CD14-positive monocyte (primary cell): ENCODE measurements around the gene KLHL40. TPM values are rescaled to one million over a fixed set of nuclear protein-coding genes. Genes with fewer than 3 reads are reported as not detected.

Experiments used
- DNase-seq, 3 donors: peaks; one replicate each; pipeline ENCODE4 v3.0.0-alpha.2; 2011 to 2022
- H2AFZ ChIP-seq: 2 replicates; pipeline ENCODE4 v1.6.0; 2012; ENCODE audit warnings: mild to moderate bottlenecking, low read depth, low read length, inconsistent platforms; ENCODE audit not compliant: insufficient read depth, poor library complexity, severe bottlenecking
- H3K27ac ChIP-seq, 2 donors: 1 replicate in 1 of 2; 2 replicates in 1 of 2; pipeline ENCODE4 v1.5.1; 2012 to 2013; ENCODE audit warnings: low read length in 2 of 2, control low read depth in 1 of 2, inconsistent platforms in 1 of 2, low read depth in 1 of 2, mild to moderate bottlenecking in 1 of 2
- H3K27me3 ChIP-seq, 2 donors: one replicate each; pipeline versions ENCODE4 v1.6.0 to v1.6.1; 2011 to 2013; ENCODE audit warnings: low read length in 2 of 2; ENCODE audit not compliant: control insufficient read depth in 2 of 2, insufficient read depth in 2 of 2
- H3K36me3 ChIP-seq, 2 donors: replicated peaks in 1 of 2; 1 replicate in 1 of 2; 2 replicates in 1 of 2; pipeline versions ENCODE4 v1.5.1 to v1.6.1; 2012 to 2013; ENCODE audit warnings: low read length in 2 of 2, control low read depth in 1 of 2, inconsistent platforms in 1 of 2, mild to moderate bottlenecking in 1 of 2; ENCODE audit not compliant: insufficient read depth in 2 of 2, control insufficient read depth in 1 of 2
- H3K4me1 ChIP-seq, 2 donors: 1 replicate in 1 of 2; 2 replicates in 1 of 2; pipeline versions ENCODE4 v1.5.1 to v1.6.1; 2012 to 2013; ENCODE audit warnings: low read length in 2 of 2, control low read depth in 1 of 2, inconsistent platforms in 1 of 2, mild to moderate bottlenecking in 1 of 2, moderate library complexity in 1 of 2; ENCODE audit not compliant: insufficient read depth in 2 of 2, control insufficient read depth in 1 of 2
- H3K4me2 ChIP-seq: replicated peaks from 2 replicates; pipeline ENCODE3; 2012; ENCODE audit warnings: low read length, moderate library complexity, mild to moderate bottlenecking; ENCODE audit not compliant: poor library complexity, severe bottlenecking; ENCODE audit errors: extremely low read depth
- H3K4me3 ChIP-seq, 3 experiments: fragments of 200-600 bp in 1 of 3; sonication (generic) in 1 of 3; replicated peaks in 1 of 3; 1 replicate in 2 of 3; 2 replicates in 1 of 3; pipeline ENCODE4 v1.5.1; 2011 to 2013; ENCODE audit warnings: low read length in 3 of 3, mild to moderate bottlenecking in 3 of 3, control low read depth in 2 of 3, low read depth in 2 of 3, inconsistent platforms in 1 of 3, moderate library complexity in 1 of 3
- H3K79me2 ChIP-seq: 2 replicates; pipeline ENCODE4 v1.6.0; 2012; ENCODE audit warnings: mild to moderate bottlenecking, control low read depth, inconsistent platforms, low read length, moderate library complexity; ENCODE audit not compliant: insufficient read depth
- H3K9ac ChIP-seq: 2 replicates; pipeline ENCODE4 v1.6.0; 2017; ENCODE audit warnings: low read length, mild to moderate bottlenecking; ENCODE audit not compliant: insufficient read depth, poor library complexity, severe bottlenecking
- H3K9me3 ChIP-seq, 2 donors: replicated peaks in 1 of 2; 1 replicate in 1 of 2; 2 replicates in 1 of 2; pipeline versions ENCODE4 v1.5.1 to v1.6.1; 2012 to 2013; ENCODE audit warnings: low read length in 2 of 2, control low read depth in 1 of 2; ENCODE audit not compliant: control insufficient read depth in 1 of 2, insufficient read depth in 1 of 2
- H4K20me1 ChIP-seq: 2 replicates; pipeline ENCODE4 v1.6.0; 2012; ENCODE audit warnings: mild to moderate bottlenecking, low read length, control low read depth, moderate library complexity; ENCODE audit not compliant: insufficient read depth
- H3K27ac Mint-ChIP-seq, 7 donors: one replicate each; pipeline ENCODE4 v1.8.0; 2020; ENCODE audit warnings: mild to moderate bottlenecking in 7 of 7, mixed read lengths in 7 of 7, moderate library complexity in 6 of 7, inconsistent platforms in 2 of 7
- H3K27me3 Mint-ChIP-seq, 3 donors: one replicate each; pipeline ENCODE4 v1.8.0; 2021 to 2022; ENCODE audit warnings: low read depth in 3 of 3, mild to moderate bottlenecking in 3 of 3, mixed read lengths in 3 of 3, moderate library complexity in 3 of 3, inconsistent platforms in 1 of 3
- H3K36me3 Mint-ChIP-seq, 2 donors: one replicate each; pipeline ENCODE4 v1.8.0; 2020; ENCODE audit warnings: mixed read lengths in 2 of 2, inconsistent platforms in 1 of 2, mild to moderate bottlenecking in 1 of 2
- H3K4me1 Mint-ChIP-seq: one replicate; pipeline ENCODE4 v1.8.0; 2020; ENCODE audit warnings: mild to moderate bottlenecking, mixed read lengths
- H3K4me3 Mint-ChIP-seq, 2 donors: one replicate each; pipeline ENCODE4 v1.8.0; 2020; ENCODE audit warnings: mild to moderate bottlenecking in 2 of 2, mixed read lengths in 2 of 2, moderate library complexity in 1 of 2
- H3K9me3 Mint-ChIP-seq, 7 donors: one replicate each; pipeline ENCODE4 v1.8.0; 2020 to 2022; ENCODE audit warnings: mixed read lengths in 7 of 7, mild to moderate bottlenecking in 6 of 7, moderate library complexity in 6 of 7, inconsistent platforms in 2 of 7
- CTCF ChIP-seq: fragments of 200-600 bp; IDR thresholded peaks from one replicate; pipeline ENCODE4 v1.8.0; 2022; ENCODE audit warnings: antibody characterized with exemption, mild to moderate bottlenecking
- WGBS: methylation state at CpG from one replicate; pipeline ENCODE4 v1.1.5; 2013; ENCODE audit warnings: missing lambda C conversion rate; ENCODE audit not compliant: insufficient coverage; 5-methylcytosine and 5-hydroxymethylcytosine counted together
- intact Hi-C, 2 donors: fragments of 100-400 bp; cut with micrococcal nuclease; formaldehyde crosslinking; loops; one replicate each; pipeline versions ENCODE4 v1.15.0 to v1.15.1; 2023
- polyA plus RNA-seq, 3 donors: library from polyadenylated mRNA; depleted of rRNA in 1 of 3; unstranded in 2 of 3; stranded (reverse) in 1 of 3; fragments of 300-500 nt in 2 of 3; fragments of >200 nt in 1 of 3; fragmentation: Illumina TruSeq in 2 of 3; gene quantifications; 1 replicate in 2 of 3; 2 replicates in 1 of 3; pipeline ENCODE4 v1.2.3, GENCODE V29; 2012 to 2021

The KLHL40 gene
- polyA plus RNA-seq, 3 donors = not detected

GRCh38 chr3:42730706-42731420 lies 45.5 kb downstream of the KLHL40 start:
- Histone ChIP-seq H3K4me2 (no peak overlapping the region), H3K27me3 (no peaks in the 10 kb centered on the region), H3K9me3 (no peaks in the 10 kb centered on the region), H4K20me1 (no peaks in the 10 kb centered on the region), H3K79me2 (no peaks in the 10 kb centered on the region), H3K4me3 (no peak overlapping the region), H3K4me1 (no peaks in the 10 kb centered on the region), H3K27ac (no peak overlapping the region), H2AFZ (no peak overlapping the region), H3K36me3 (no peaks in the 10 kb centered on the region), H3K9ac (no peak overlapping the region)
- no peak for TF ChIP-seq CTCF
- H3K4me1 Mint-ChIP-seq = no peaks in the 10 kb centered on the region
- H3K27ac Mint-ChIP-seq = peak overlapping the region in 1 of 7 donors; percentile 42
- no peak overlapping the region for H3K4me3 Mint-ChIP-seq
- intact Hi-C loops = no loop called here
- no peaks in the 10 kb centered on the region for H3K36me3 Mint-ChIP-seq
- WGBS = no CpG with 5 or more reads among the region's 3 CpGs
- H3K27me3 Mint-ChIP-seq = peaks cover 1 to 14% (median 5%) of the 10 kb centered on the region in 3 donors
- peaks cover 0 to 5% (median 0%) of the 10 kb centered on the region in 7 donors for H3K9me3 Mint-ChIP-seq
- no peak for DNase-seq

DNA sequence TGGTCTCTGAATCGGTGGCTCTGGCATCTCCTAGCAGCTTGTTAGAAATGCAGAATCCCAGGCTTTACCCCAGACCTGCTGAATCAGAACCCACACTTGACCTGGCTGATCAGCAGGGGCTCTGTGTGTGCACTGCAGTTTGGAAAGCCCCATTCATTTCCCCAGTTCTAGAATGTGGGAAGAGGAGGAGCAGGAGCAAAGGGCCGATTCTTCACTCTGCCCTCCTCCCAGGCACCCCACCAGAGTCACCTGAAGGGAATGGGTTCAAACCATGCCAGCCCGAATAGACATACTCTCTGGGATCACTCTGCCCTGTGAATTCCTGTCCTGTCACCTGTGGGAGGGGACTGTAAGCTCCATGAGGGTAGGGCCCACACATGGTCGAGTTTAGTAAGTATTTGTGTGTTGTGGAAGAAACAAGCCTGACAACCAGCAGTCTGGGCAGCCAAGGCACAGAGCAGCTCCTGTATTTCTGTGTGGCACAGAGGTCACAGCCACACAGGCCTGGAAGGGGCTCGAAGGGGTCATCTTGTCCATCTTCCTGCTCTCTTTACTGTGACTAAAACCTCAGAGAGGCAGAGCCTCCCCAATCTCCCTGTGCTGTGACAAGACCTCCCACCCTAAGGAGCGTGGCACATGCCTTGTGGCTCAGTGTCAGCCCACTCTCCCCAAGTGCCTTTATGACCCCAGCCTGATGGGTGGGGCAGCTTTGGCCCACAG lies 46.3 kb downstream of the KLHL40 start:
- H3K4me2 ChIP-seq = no peak overlapping the region
- H3K9ac ChIP-seq = no peak overlapping the region
- Mint-ChIP-seq H3K27ac (peak overlapping the region in 1 of 7 donors; percentile 64), H3K36me3 (no peaks in the 10 kb centered on the region), H3K4me3 (no peak overlapping the region), H3K9me3 (peaks cover 0 to 5% (median 0%) of the 10 kb centered on the region in 7 donors), H3K4me1 (no peaks in the 10 kb centered on the region), H3K27me3 (peaks cover 1 to 10% (median 5%) of the 10 kb centered on the region in 3 donors)
- H3K27me3 ChIP-seq = no peaks in the 10 kb centered on the region
- no peak for DNase-seq
- no peaks in the 10 kb centered on the region for H4K20me1 ChIP-seq
- intact Hi-C loops = no loop called here
- no peaks in the 10 kb centered on the region for H3K9me3 ChIP-seq
- H3K4me1 ChIP-seq = no peaks in the 10 kb centered on the region
- 94% methylated on average over 4 of the region's 6 CpGs for WGBS
- no peak overlapping the region for H3K27ac ChIP-seq
- no peaks in the 10 kb centered on the region for H3K79me2 ChIP-seq
- TF ChIP-seq CTCF = no peak
- H3K4me3 ChIP-seq = no peak overlapping the region
- no peaks in the 10 kb centered on the region for H3K36me3 ChIP-seq
- no peak overlapping the region for H2AFZ ChIP-seq
